IMR-90 (cell line): Measurements from ENCODE around the gene PAQR9. TPM values are rescaled to one million over a fixed set of nuclear protein-coding genes. Genes with fewer than 3 reads are reported as not detected.
A peak's percentile ranks its signal among the peaks of the same experiment; 100 is the strongest.

Experiments used
- ATAC-seq: fragments of 200-7000 bp; cut with Tn5 transposase; 2 replicates; pipeline ENCODE4 v1.9.1; 2020; ENCODE audit warnings: low read depth, mild to moderate bottlenecking, moderate library complexity
- BruUV-seq: library from RNA; stranded (reverse); fragments of 400-500 nt; replicated peaks from 2 replicates; lab custom pipeline; 2021; lab: Mats Ljungman, UMichigan
- CTCF ChIA-PET: fragments of 300-600 bp; formaldehyde crosslinking; extraction: SDS; loops from one replicate; lab custom pipeline; 2021; ENCODE audit warnings: antibody characterized with exemption; lab: Yijun Ruan, JAX
- POLR2A ChIA-PET: fragments of 300-600 bp; sonication (Branson Sonifier 250); formaldehyde crosslinking; loops from one replicate; lab custom pipeline; 2022; ENCODE audit warnings: antibody characterized with exemption; ENCODE audit not compliant: unreplicated experiment; lab: Charles Lee
- DNase-seq: peaks from one replicate; pipeline ENCODE4 v3.0.0; 2013
- H2AFZ ChIP-seq: replicated peaks from 2 replicates; pipeline ENCODE3; 2013; ENCODE audit warnings: low read length, mild to moderate bottlenecking; ENCODE audit not compliant: poor library complexity
- H2AK5ac ChIP-seq: 2 replicates; pipeline ENCODE4 v1.6.1; 2013; ENCODE audit warnings: low read depth, low read length, inconsistent platforms
- H2AK9ac ChIP-seq: replicated peaks from 2 replicates; pipeline ENCODE3; 2013; ENCODE audit warnings: mild to moderate bottlenecking, low read depth, low read length, moderate library complexity; ENCODE audit not compliant: poor library complexity
- H2BK120ac ChIP-seq: 2 replicates; pipeline ENCODE4 v1.6.1; 2013; ENCODE audit warnings: low read depth, low read length, inconsistent platforms
- H2BK15ac ChIP-seq: 3 replicates; pipeline ENCODE4 v1.6.1; 2013; ENCODE audit warnings: low read depth, low read length, inconsistent platforms
- H2BK20ac ChIP-seq: 2 replicates; pipeline ENCODE4 v1.6.1; 2013; ENCODE audit warnings: low read depth, mild to moderate bottlenecking, inconsistent platforms, low read length, moderate library complexity
- H2BK5ac ChIP-seq: 2 replicates; pipeline ENCODE4 v1.6.1; 2013; ENCODE audit warnings: mild to moderate bottlenecking, low read depth, low read length, inconsistent platforms; ENCODE audit not compliant: poor library complexity, severe bottlenecking
- H3K14ac ChIP-seq: replicated peaks from 2 replicates; pipeline ENCODE4 v1.6.1; 2013; ENCODE audit warnings: low read depth, low read length, inconsistent platforms
- H3K18ac ChIP-seq: 2 replicates; pipeline ENCODE4 v1.6.1; 2013; ENCODE audit warnings: low read depth, low read length, control low read depth
- H3K23ac ChIP-seq: 2 replicates; pipeline ENCODE4 v1.6.1; 2013; ENCODE audit warnings: low read depth, low read length, inconsistent platforms
- H3K27ac ChIP-seq: 2 replicates; pipeline ENCODE4 v1.5.1; 2013; ENCODE audit warnings: mild to moderate bottlenecking, control low read depth, low read length; ENCODE audit not compliant: insufficient read depth
- H3K27me3 ChIP-seq: 2 replicates; pipeline ENCODE4 v1.6.1; 2013; ENCODE audit warnings: low read length; ENCODE audit not compliant: control insufficient read depth, insufficient read depth
- H3K36me3 ChIP-seq: 2 replicates; pipeline ENCODE4 v1.6.1; 2013; ENCODE audit warnings: low read length, mixed read lengths; ENCODE audit not compliant: control insufficient read depth, insufficient read depth
- H3K4ac ChIP-seq: 2 replicates; pipeline ENCODE4 v1.6.1; 2013; ENCODE audit warnings: low read depth, low read length, inconsistent platforms
- H3K4me1 ChIP-seq: 2 replicates; pipeline ENCODE4 v1.6.1; 2013; ENCODE audit warnings: low read length, mixed read lengths; ENCODE audit not compliant: control insufficient read depth, insufficient read depth
- H3K4me2 ChIP-seq: 2 replicates; pipeline ENCODE4 v1.6.1; 2013; ENCODE audit warnings: low read depth, mild to moderate bottlenecking, control low read depth, low read length, moderate library complexity
- H3K4me3 ChIP-seq: 2 replicates; pipeline ENCODE4 v1.5.1; 2013; ENCODE audit warnings: low read depth, mild to moderate bottlenecking, control low read depth, low read length, moderate library complexity; ENCODE audit not compliant: insufficient read depth
- H3K56ac ChIP-seq: 2 replicates; pipeline ENCODE4 v1.6.1; 2013; ENCODE audit warnings: low read length, inconsistent platforms; ENCODE audit not compliant: insufficient read depth; ENCODE audit errors: extremely low read depth
- H3K79me1 ChIP-seq, 2 experiments: 2 replicates each; pipeline ENCODE4 v1.6.1; 2013; ENCODE audit warnings: low read length in 2 of 2, inconsistent platforms in 1 of 2, low read depth in 1 of 2
- H3K9ac ChIP-seq: 2 replicates; pipeline ENCODE4 v1.6.1; 2013; ENCODE audit warnings: low read depth, low read length, control low read depth
- H3K9me1 ChIP-seq: 2 replicates; pipeline ENCODE4 v1.6.1; 2013; ENCODE audit warnings: low read length, inconsistent platforms; ENCODE audit not compliant: insufficient read depth
- H3K9me3 ChIP-seq: 2 replicates; pipeline ENCODE4 v1.6.1; 2013; ENCODE audit warnings: low read length; ENCODE audit not compliant: control insufficient read depth, insufficient read depth
- H4K20me1 ChIP-seq: 2 replicates; pipeline ENCODE4 v1.6.1; 2013; ENCODE audit warnings: low read length, inconsistent platforms; ENCODE audit not compliant: insufficient read depth
- H4K5ac ChIP-seq: 2 replicates; pipeline ENCODE4 v1.6.1; 2013; ENCODE audit warnings: mild to moderate bottlenecking, low read depth, low read length, control low read depth
- H4K8ac ChIP-seq, 2 experiments: 2 replicates each; pipeline ENCODE4 v1.6.1; 2013; ENCODE audit warnings: low read depth in 2 of 2, low read length in 2 of 2, control low read depth in 1 of 2, inconsistent platforms in 1 of 2
- H4K91ac ChIP-seq: 2 replicates; pipeline ENCODE4 v1.6.1; 2013; ENCODE audit warnings: low read depth, low read length, inconsistent platforms; ENCODE audit not compliant: insufficient read depth
- BHLHE40 ChIP-seq: fragments of 150-350 bp; IDR thresholded peaks from 2 replicates; pipeline ENCODE4 v1.6.1; 2016; ENCODE audit warnings: mild to moderate bottlenecking, low read depth, low read length
- CHD1 ChIP-seq: IDR thresholded peaks from 2 replicates; pipeline ENCODE4 v1.6.1; 2012; ENCODE audit warnings: low read depth, low read length, improper control_type of control experiment
- FOS ChIP-seq: fragments of 150-350 bp; IDR thresholded peaks from 2 replicates; pipeline ENCODE4 v1.6.1; 2016; ENCODE audit warnings: low read depth, low read length
- MAFK ChIP-seq: IDR thresholded peaks from 2 replicates; pipeline ENCODE4 v1.6.1; 2012; ENCODE audit warnings: low read depth, low read length, improper control_type of control experiment
- MXI1 ChIP-seq: IDR thresholded peaks from 2 replicates; pipeline ENCODE4 v1.6.1; 2012; ENCODE audit warnings: low read depth, mild to moderate bottlenecking, low read length, moderate library complexity, borderline replicate concordance
- NFE2L2 ChIP-seq: fragments of 150-350 bp; IDR thresholded peaks from 2 replicates; pipeline ENCODE4 v1.6.1; 2016; ENCODE audit warnings: low read depth, mild to moderate bottlenecking, low read length
- POLR2A ChIP-seq: IDR thresholded peaks from 2 replicates; pipeline ENCODE4 v1.6.1; 2012; ENCODE audit warnings: mild to moderate bottlenecking, low read depth, low read length
- RAD21 ChIP-seq: IDR thresholded peaks from 2 replicates; pipeline ENCODE4 v1.6.1; 2012; ENCODE audit warnings: low read length, improper control_type of control experiment
- RCOR1 ChIP-seq: IDR thresholded peaks from 2 replicates; pipeline ENCODE4 v1.6.1; 2012; ENCODE audit warnings: mild to moderate bottlenecking, low read length, improper control_type of control experiment; ENCODE audit not compliant: insufficient replicate concordance
- RFX5 ChIP-seq: IDR thresholded peaks from 2 replicates; pipeline ENCODE4 v1.8.0; 2012; ENCODE audit warnings: low read depth, mild to moderate bottlenecking, low read length, moderate library complexity
- SMC3 ChIP-seq: fragments of 150-350 bp; IDR thresholded peaks from 2 replicates; pipeline ENCODE4 v1.6.1; 2016; ENCODE audit warnings: low read depth, mild to moderate bottlenecking, antibody characterized with exemption, low read length, moderate library complexity
- WGBS, 2 experiments: methylation state at CpG; one replicate each; pipeline versions ENCODE4 v1.1.5 to v1.1.7; 2013; ENCODE audit warnings: missing lambda C conversion rate in 2 of 2; ENCODE audit not compliant: insufficient read length in 1 of 2; ENCODE audit errors: extremely low coverage in 2 of 2; 5-methylcytosine and 5-hydroxymethylcytosine counted together
- dilution Hi-C: fragments of 300-500 bp; cut with HindIII; formaldehyde crosslinking; loops from one replicate; pipeline ENCODE4 v1.14.3; 2018; ENCODE audit warnings: low sequenced_read_pairs; ENCODE audit not compliant: unreplicated experiment
- in situ Hi-C: fragments of 300-500 bp; cut with MboI; formaldehyde crosslinking; loops from 3 replicates; pipeline ENCODE4 v1.14.3; 2019; ENCODE audit warnings: low sequenced_read_pairs, inconsistent platforms, mixed read lengths
- intact Hi-C: fragments of 100-400 bp; cut with micrococcal nuclease; formaldehyde crosslinking; loops from 2 replicates; pipeline ENCODE4 v1.10.0; 2022
- polyA plus RNA-seq, 3 experiments: library from polyadenylated mRNA; depleted of rRNA; stranded (reverse); fragments of >200 nt; gene quantifications; 2 replicates each; pipeline ENCODE4 v1.2.3, GENCODE V29; 2012; ENCODE audit warnings: low replicate concordance in 1 of 3
- total RNA-seq: library from RNA; depleted of rRNA; stranded (reverse); fragments of >200 nt; gene quantifications from 2 replicates; pipeline ENCODE4 v1.2.3, GENCODE V29; 2012
- TF ChIP-seq, protein P1 (sequence below): conservative IDR thresholded peaks from 2 replicates; pipeline ENCODE4 v1.5.1; 2012; ENCODE audit warnings: mild to moderate bottlenecking, low read depth, low read length, improper control_type of control experiment
- TF ChIP-seq, protein P2 (sequence below): fragments of 150-350 bp; IDR thresholded peaks from 2 replicates; pipeline ENCODE4 v1.6.1; 2016; ENCODE audit warnings: low read depth, mild to moderate bottlenecking, low read length, moderate library complexity, borderline replicate concordance

Gene PAQR9
- total and polyA plus RNA-seq, 2 of the 4 experiments (the other 2 are of a cell fraction): 0.05 TPM; not detected in 1

DNA sequence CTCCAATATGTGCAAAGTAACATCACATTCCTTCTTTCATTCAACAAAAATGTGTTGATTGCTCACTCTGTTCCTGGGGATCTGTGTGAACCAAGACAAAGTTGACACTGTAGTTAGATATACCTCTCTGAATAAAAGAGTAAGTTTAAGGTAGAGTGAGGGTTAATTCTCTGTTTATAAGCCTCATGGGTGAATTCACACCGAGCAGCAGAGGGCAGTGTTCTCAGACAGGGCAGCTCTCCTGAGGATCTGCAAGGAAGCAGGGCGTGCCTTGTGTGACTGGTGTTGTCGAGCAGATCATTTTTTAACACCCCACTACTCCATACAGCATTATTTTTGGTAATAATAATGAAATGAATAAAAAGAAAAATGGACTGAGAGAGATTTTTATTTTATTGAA is 34.4 kb downstream of the PAQR9 start:
- dilution Hi-C loops (no loop called here), intact Hi-C loops (loop anchor here (1.0 kb wide), 1 partner anchor 58 kb away; no protein-coding TSS in a partner anchor), in situ Hi-C loops (no loop called here)
- Histone ChIP-seq H3K4me1 (no peaks in the 10 kb centered on the region), H3K4me3 (no peak overlapping the region), H4K5ac (no peak overlapping the region), H2AFZ (no peak overlapping the region), H2BK15ac (no peak overlapping the region), H3K14ac (no peak overlapping the region), H3K79me1 (no peaks in the 10 kb centered on the region), H3K9ac (no peak overlapping the region), H3K4ac (no peak overlapping the region), H2AK5ac (no peak overlapping the region), H2BK120ac (no peak overlapping the region), H3K56ac (no peak overlapping the region), H4K91ac (no peak overlapping the region), H3K27me3 (peaks cover 16% of the 10 kb centered on the region), H2BK5ac (no peak overlapping the region), H3K9me1 (no peaks in the 10 kb centered on the region), H4K20me1 (no peaks in the 10 kb centered on the region), H3K36me3 (no peaks in the 10 kb centered on the region), H2BK20ac (no peak overlapping the region), H3K27ac (no peak overlapping the region), H3K23ac (no peak overlapping the region), H3K4me2 (no peak overlapping the region), H3K9me3 (no peaks in the 10 kb centered on the region; the same call in 1 of the 2 replicates), H2AK9ac (no peak overlapping the region), H4K8ac (no peak overlapping the region), H3K18ac (no peak overlapping the region)
- BruUV-seq: no TSS peak
- ChIA-PET CTCF (no interaction called here), POLR2A (no interaction called here)
- TF ChIP-seq SMC3 (peak; percentile 63), FOS (no peak), BHLHE40 (no peak), RAD21 (peak; percentile 59), MXI1 (no peak), POLR2A (no peak), CHD1 (no peak), NFE2L2 (no peak), RCOR1 (no peak), MAFK (no peak), RFX5 (no peak)
- TF ChIP-seq, protein P1, sequence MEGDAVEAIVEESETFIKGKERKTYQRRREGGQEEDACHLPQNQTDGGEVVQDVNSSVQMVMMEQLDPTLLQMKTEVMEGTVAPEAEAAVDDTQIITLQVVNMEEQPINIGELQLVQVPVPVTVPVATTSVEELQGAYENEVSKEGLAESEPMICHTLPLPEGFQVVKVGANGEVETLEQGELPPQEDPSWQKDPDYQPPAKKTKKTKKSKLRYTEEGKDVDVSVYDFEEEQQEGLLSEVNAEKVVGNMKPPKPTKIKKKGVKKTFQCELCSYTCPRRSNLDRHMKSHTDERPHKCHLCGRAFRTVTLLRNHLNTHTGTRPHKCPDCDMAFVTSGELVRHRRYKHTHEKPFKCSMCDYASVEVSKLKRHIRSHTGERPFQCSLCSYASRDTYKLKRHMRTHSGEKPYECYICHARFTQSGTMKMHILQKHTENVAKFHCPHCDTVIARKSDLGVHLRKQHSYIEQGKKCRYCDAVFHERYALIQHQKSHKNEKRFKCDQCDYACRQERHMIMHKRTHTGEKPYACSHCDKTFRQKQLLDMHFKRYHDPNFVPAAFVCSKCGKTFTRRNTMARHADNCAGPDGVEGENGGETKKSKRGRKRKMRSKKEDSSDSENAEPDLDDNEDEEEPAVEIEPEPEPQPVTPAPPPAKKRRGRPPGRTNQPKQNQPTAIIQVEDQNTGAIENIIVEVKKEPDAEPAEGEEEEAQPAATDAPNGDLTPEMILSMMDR: peak; percentile 57
- TF ChIP-seq, protein P2, sequence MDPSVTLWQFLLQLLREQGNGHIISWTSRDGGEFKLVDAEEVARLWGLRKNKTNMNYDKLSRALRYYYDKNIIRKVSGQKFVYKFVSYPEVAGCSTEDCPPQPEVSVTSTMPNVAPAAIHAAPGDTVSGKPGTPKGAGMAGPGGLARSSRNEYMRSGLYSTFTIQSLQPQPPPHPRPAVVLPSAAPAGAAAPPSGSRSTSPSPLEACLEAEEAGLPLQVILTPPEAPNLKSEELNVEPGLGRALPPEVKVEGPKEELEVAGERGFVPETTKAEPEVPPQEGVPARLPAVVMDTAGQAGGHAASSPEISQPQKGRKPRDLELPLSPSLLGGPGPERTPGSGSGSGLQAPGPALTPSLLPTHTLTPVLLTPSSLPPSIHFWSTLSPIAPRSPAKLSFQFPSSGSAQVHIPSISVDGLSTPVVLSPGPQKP: no peak
- peak; percentile 82 for ATAC-seq
- peak; percentile 61 for DNase-seq
- WGBS, 2 experiments: no CpG with 5 or more reads among the region's 3 CpGs
